HG03280 (cell line): ENCODE results near the gene LCT.
"Not testable (repeated sequence)": the region's sequence is repeated elsewhere in the genome, so short reads cannot be mapped to it uniquely, and the experiment has no call there.

Source experiments
- ATAC-seq: cut with Tn5 transposase; IDR thresholded peaks from one replicate; pipeline ENCODE4 v1.9.1; 2021; ENCODE audit warnings: mild to moderate bottlenecking, moderate library complexity; ENCODE audit not compliant: unreplicated experiment

LCT gene

DNA sequence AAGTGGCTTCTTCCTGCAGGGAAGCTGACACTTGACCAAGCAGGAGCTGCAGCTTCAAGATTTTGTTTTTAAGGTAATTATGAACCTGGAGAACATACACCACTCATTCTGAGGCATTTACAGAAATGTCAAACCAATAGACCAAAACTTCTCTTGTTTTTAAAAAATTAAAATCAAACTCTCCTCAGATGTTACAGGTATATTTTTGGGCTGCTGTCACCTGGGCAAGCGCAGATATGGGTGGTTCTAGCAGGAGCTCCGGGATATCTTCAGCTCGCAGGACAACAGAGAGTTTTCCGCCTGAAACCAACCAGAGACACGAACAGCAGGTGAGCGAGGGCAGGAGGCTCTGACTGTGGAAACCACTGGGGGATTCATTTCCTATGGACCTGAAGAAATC is 4.1 kb downstream of the LCT start:
- no peak for ATAC-seq

DNA sequence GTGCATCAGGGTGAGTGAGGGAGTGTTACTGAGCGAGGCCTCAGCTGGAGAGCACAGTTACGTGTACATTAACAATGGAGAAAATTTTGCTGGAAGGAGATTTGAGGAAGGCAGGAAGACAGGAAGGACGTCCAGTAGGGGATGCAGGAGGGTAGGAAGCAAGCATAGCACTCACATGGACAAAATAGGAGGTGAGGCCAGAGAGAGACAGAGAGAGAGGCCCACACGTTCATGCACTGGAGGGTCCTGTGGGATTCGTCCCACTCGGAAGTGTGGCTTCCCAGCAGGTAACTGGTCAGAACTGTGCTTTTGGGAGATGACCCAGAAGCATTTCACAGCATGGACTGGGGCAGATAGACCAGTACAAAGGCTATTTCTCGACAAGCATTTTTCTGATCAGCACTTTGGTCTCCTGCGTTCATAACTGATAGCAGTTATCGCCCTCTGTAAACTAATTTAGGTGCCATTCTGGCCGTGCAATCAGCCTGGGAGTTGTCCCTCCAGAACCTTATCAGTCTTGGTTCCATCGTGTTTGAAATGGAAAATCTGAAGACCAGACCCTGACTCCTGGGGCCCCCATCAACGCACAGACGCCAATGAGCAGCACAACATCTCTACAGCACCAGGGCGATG is 5.7 kb downstream of the LCT start:
- no peak for ATAC-seq

DNA sequence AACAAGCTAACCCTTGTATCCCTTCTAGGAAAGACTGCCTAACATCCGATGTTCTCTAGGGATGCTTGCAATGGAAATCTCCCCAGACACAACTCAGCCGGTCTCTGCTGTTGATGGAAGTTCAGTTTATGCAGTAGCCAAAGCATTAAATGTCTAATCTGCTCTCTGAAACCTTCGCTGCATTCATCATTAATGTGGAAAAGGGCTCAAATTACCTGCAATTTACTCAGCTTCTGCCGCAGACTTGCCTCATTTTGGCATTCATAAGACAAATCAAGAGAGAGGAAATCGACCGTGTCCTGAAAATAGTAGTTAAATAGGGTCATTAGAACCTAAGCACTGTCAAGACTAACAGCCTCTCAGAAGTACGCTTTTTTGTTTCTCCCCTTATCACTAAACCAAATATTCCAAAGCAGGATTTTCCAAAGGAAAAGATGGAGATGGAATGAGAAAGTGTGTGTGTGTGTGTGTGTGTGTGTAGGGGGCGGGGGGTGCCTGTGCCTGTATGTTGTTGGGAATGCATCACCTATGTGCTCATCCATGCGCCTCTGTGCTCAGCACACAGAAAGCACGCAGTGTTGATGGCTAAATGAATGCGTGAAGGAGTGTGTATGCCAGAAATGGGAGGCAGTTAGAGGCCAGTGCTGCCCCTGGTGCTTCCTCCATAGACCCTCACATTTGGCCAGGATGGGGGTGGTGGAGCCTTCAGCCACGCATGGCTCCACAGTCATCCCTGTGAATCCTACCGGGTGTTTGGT is 7.4 kb downstream of the LCT start:
- no peak for ATAC-seq

DNA sequence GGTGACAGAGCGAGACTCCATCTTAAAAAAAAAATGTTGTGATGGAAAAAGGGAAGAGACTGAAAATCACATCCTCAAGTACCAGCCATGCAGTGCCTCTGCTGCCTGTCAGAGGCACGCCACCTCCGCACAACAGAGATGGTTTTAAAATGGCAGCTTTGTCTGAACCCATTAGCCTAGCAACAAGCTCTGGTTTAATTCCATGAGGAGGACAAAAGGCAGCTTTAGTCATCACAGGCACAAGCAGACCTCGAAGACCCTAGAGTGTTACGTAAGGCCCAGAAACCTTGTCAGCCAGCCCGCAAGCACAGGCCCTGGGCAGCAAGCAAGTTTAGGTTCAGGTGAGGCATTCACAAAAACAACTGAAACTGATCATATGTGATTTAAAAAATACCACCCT is 10.4 kb downstream of the LCT start:
- no peak for ATAC-seq

DNA sequence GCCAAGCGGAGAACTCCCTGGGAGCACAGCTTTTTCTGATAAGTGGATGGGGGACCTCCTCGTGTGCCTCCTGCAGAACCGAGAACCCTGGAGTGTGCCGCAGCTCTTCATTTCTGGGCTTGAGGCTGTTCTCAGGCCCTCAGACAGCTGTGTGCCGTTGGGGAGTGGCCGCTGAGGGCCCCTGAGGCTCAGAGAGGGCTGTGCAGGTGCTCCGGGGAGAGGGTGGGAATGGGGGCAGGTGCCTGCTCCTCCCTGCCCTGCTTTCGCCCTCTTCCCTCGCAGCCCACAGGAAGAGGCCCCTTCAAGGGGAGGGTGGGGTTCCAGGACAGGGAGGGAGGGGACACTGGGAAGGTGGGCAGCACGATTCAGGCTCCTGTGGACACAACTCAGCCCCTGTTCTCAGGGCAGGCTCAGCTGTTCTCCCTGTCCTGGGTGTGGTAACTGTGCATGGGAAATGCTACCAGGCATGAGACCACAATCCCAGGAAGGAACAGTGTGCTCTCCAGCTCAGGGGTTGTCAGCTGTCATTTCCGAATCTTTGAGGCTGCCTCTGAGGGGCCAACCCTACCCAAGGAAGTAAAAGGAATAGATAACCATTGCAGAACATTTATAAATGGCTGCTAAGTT is 11.3 kb downstream of the LCT start:
- no peak for ATAC-seq

DNA sequence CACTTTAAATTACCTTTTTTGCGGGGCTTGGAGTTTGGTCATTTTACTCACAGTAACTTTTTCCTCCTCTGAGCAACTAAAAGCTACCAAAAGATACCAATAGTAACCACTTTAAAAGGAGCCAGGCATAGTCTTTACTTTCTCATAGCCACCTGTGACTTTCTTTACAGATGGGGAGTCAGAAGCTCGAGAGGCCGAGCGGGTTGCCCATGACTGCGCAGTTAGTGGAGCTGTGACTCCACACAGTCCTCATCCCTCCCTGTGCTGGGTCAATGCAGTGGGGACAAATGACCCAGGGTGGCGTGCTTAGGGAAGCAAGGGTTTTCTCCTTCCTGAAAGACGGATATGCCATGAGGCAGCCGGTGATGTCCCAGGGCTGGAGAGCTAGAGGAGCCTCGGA is 11.9 kb downstream of the LCT start:
- no peak for ATAC-seq

DNA sequence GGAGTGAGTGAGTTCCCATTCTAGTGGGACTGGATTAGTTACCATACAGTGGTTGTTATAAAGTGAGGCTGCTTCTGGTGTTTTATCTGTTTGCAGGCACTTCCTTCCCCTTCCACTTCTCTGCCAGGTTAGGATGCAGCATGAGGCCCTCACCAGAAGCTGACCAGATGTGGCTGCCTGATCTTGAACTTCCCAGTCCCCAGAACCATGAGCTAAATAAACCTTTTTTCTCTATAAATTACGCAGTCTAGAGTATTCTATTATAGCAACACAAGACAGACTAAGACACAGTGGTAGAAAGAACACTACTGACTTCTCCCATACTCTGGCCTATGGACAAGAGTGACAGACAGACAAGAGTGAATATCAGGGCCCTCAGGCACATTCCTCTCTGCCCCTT is 14.1 kb downstream of the LCT start:
- ATAC-seq = no peak

DNA sequence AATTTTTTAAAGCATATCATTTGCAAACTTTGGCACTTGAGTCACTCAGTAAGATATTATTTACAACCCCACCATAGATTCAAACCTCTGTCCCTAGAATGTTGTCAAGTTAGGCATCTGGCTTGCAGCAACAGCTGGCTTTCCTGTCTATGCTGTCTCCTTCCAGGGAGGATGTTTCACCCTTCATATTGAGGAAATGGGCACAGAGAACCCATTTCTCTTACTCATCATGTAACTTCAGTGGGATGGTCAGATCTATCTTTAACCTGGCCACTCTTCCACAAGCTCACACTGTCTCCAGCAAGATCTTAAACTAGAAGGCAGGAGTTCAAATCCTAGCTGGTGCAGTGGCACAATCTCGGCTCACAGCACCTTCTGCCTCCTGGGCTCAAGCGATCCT is 15.8 kb downstream of the LCT start:
- ATAC-seq = no peak

DNA sequence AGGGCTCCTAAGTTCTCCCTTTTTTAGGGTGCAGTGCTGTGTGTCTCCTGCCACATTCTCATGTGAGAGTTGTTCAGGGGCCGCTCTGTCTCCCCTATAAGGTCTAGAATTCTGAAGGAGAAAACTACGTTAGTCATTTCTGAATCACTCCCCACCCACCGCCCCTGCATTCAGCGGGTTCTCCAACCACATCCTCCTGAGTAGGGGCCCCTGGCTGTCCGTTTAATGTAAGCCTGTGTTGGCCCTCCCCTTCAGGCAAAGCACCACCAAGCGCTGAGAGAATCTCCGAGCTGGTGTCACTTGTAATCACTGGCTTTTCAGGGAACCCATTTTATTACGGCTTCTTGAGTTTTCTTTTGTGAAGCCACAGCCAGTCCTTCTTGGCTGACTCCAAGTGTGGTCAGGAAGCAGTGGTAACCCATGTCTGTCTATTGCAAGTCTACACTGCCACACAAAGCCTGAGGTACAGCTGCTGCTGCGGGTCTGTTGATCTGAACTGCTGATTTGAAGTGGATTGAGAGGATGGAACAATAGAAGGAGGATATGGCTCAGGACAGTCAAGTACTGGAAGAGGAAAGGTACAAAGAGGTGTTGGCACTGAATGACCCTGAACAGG is 16.9 kb downstream of the LCT start:
- peak; percentile 75 for ATAC-seq

DNA sequence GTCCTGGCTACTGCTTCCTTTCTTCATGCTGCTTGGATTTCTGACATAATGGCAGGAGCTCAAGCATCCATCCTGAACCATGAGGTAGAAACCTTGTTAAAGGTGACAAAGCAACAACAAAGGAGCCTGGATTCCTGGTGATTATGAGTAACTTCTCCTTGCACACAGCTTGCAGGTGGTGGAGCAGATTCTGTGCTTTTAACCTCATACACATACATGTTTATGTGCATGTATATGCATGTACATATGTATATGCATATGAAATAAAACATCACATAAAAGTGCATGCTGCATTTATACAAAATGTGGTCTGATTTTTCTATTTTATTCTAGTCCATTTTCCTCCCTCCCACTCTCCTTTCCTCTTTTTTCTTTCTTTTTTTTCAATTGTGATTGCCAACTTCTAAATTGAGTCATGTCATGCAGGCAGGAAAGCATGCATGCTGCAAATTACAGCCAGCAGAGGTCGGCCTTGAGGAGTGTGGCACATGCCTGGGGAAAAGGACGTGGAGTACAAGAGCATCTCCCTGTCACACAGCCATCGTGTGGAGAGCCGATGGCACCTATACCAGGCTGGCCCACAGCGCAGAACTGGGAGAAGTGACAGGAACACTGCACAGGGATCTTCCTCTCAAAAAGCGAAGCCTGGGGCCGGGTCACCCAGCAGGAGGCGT is 17.9 kb downstream of the LCT start:
- no peak for ATAC-seq

DNA sequence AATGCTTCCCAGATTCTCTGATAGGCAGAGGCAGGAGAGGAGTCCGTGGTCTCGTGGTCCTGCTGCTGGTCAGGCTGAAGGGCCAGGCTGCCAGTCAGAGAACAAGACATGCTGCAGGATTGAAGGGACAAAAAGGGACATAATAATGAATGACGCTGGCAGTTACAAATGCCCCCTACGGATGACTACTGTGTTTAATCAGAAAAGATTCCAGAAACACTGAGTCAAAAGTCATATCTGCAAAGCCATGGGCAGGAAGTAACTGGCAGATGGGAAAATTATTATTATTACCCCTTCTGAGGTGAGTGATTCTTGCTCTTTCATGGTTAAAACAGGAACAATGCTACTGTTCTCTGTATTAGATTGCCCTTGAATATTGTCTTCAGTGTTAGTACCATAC is 19.0 kb downstream of the LCT start:
- ATAC-seq = no peak

DNA sequence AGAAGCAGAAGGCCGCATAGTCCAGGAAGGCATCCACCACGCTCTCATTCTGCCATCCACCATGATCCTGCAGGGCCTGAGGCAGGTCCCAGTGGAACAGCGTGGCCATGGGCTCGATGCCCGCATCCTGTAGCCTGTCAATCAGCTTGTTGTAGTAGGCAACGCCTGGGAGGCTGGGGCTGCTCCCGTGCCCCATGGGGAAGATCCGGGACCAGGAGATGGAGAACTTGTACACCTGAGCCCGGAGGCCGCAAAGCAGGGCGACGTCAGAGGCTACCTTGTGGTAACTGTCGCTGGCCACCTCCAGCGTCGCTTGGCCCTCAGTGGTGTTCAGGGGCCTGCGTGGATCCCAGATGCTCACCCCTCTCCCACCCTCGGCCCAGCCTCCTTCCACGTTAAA is 19.5 kb downstream of the LCT start:
- no peak for ATAC-seq

DNA sequence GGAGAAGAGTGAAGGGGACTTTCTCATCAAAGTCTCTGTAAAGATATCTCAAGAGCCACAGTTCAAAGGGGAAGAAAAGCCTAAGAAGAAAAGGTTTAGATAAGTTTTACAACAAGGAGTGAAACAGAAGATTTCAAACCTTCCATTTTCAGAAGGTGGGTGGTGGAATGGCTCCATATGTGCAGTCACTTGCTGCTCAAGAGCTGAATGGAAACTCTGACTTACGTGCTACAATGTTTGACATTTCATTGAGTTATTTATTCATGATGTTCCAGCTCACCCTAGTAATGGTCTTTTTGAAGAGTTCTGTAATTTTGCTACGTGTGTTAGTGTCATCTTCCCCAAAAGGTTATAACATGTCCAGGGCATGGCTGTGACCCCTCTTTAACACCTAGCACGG is 21.7 kb downstream of the LCT start:
- ATAC-seq = no peak

DNA sequence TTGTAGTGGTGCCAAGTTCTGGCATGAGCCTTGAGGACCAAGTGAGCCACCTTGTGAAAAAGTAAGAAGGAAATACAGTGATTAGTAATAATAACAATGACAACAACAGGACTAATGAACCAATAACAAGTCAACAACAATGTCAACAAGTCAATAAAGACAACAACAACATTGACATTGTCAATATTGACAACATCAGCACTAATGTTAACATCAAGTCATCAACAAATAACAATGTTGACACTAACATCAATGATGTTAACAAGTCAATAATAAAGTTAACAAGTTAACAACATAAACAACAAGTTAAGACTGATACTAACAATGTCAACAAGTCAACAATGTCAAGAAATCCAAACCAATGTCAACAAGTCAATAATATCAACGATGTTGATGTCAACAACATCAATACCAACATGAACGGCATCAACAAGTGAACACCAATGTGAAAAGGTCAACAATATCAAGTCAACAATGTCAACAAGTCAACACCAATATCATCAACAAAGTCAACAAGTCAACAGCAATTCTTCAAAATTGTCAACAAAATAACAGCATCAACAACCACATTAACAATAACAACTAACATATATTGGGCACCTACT is 24.0 kb downstream of the LCT start:
- ATAC-seq = no peak

DNA sequence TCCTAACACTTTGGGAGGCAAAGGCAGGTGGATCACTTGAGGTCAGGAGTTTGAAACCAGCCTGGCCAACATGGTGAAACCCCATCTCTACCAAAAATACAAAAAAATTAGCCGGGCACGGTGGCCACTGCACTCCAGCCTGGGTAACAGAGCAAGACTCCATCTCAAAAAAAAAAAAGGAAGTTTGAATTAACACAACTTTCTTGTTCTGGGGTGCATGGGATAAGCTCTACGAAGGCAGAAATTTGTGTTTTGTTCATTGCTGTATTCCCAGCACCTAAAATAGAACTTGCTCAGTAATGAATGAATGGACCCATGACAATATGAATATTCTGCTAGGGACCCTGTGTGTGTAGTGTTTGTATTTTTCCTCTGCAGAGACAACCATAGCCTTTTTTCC is 29.1 kb downstream of the LCT start:
- not testable (repeated sequence) for ATAC-seq

DNA sequence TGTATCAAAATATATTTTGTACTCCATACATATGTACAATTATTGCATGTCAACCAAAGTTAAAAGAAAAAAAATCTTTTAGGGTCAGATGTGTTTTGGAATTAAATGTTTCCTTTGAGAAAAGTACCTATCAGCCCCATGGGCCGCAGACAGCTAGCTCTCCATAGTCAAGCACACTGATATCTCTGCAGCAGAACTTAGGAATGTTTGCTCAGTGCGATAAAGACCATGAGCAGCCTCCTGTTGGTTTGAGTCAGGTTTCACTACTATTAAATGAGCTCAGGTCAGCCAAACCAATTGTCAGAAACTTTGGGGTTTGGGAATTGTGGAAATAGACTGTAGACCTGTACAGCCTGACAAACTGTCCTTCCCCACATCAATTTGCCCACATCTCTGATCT is 33.7 kb downstream of the LCT start:
- ATAC-seq = no peak

DNA sequence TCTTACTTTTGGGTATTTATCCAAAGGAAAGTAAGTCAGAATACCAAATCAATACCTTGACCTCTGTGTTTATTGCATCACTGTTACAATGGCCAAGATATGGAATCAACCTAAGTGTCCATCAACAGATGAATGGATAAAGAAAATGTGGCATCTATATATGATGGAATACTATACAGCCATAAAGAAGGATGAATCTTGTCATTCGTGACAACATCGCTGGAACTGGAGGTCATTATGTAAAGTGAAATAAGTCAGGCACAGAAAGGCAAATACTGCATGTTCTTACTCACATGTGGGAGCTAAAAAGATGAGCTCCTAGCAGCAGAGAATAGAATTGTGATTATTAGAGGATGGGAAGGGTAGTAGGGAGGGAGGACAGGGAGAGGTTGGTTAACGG is 34.6 kb downstream of the LCT start:
- no peak for ATAC-seq

DNA sequence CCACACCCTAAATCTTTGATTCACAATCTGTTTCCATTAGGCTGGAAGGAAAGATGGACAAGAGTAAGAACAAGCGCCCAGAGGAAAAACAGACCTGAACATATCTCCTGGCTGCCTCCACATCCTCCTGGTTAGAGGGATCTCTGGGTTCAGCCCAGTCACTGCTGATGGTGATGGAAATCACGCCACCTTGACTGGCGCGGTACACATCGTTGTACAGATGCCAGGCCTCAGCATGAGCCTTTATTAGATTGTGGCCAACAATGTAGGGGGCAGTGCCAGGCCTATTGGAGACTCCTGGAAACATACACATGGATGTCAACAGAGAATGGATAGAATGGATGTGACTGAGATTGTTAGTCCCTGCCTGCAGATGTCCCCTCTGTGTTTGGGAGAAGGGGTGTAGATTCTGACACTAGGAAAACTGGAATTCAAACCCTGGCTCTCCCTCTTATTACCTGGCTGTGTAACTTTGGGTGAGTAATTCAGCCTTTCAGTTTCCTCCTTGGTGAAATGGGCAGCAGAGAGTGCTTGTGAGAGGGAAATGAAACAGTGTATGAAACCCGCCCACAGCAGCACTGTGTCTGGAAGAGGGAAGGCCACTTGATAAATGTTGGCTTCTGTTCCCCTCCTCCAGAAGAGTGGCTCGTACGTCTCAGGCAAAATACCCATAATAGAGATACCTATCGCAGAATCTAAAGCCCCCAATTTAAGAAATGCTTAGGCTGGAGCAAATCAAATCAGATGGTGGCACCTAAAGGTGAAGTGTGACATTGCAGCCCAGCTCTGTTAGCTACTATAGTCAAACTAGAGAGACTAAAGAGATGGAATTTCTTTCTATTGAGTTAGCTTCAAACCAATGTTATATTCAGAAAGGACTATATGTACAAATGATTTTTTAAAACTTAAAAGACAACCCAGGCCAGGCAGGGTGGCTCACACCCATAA is 36.2 kb downstream of the LCT start:
- no peak for ATAC-seq

DNA sequence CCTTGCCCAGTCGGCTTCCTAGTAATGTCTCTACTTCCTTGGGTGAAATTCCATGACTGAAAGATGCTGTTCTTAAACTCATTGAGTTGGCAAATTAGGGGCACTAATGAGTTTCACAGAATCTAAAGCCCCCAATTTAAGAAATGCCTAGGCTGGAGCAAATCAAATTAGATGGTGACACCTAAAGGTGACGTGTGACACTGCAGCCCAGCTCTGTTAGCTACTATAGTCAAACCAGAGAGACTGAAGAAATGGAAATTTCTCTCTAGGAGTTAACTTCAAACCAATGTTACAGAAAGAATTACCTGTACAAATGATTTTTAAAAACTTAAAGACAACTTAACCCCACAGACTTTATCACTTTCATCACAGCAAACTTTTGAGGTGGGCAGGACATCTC is 37.2 kb downstream of the LCT start:
- no peak for ATAC-seq

DNA sequence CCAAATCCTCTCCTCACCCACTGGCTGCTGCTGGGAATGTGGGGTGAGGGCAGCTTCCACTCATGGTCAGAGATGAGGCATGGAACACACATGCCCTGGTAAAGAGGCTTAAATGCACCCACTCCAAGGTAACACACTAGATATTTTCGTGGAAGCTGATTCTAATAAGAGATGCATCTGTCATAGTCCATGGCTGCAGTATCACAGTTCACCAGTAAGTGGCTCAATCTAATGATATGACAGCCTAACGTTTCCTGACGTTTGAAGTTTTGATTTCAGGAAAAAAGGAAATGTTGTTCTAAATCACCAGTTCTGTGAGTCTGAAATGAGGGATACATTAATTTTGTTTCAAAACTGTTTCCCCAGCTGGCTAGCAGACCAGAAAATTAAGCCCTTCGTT is 38.2 kb downstream of the LCT start:
- ATAC-seq = no peak
